ENCODE data around the gene RACGAP1.

DNA sequence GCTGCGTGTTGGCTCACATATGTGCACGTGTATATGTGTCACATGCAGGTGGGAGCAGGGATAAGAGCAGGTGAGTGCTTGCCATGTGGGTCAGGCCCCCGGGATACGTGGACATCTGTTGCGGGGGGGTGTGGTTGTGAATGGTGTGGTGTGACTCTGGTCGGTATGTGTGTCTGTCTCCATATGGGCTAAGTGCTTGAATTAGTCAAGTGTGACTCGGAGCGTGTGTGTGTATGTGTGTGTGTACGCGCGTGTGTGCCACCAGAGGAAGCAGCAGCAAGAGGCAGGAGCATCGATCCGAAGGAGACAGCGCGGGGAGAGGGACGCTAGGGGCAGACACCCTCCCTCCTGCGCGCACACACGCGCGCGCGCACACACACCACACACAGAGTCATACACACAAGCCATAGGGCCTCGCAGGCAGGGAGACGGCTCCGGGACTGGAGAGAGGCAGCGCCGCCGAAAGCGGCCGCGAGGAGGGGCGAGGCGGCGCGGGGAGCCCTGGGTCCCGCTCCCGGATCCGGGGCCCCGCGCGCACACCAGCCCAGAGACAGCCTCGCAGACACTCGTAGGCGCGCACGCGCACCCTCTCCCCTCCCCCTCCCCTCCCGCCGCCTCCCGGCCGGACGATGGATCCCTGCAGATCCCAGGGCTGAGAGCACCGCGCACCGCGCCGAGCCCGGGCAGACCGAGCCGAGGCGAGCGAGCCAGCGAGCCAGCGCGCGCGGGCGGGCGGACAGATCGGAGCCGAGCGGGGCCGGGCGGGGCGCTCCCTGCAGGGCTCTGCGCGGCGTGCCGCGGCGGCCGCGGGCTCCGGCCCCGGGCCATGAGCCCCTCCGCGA lies 31.9 kb upstream of the RACGAP1 start, which contains the start of gene ASIC1:
- TF ChIP-seq, protein P1, sequence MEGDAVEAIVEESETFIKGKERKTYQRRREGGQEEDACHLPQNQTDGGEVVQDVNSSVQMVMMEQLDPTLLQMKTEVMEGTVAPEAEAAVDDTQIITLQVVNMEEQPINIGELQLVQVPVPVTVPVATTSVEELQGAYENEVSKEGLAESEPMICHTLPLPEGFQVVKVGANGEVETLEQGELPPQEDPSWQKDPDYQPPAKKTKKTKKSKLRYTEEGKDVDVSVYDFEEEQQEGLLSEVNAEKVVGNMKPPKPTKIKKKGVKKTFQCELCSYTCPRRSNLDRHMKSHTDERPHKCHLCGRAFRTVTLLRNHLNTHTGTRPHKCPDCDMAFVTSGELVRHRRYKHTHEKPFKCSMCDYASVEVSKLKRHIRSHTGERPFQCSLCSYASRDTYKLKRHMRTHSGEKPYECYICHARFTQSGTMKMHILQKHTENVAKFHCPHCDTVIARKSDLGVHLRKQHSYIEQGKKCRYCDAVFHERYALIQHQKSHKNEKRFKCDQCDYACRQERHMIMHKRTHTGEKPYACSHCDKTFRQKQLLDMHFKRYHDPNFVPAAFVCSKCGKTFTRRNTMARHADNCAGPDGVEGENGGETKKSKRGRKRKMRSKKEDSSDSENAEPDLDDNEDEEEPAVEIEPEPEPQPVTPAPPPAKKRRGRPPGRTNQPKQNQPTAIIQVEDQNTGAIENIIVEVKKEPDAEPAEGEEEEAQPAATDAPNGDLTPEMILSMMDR (IDR thresholded peaks at IDR 0.05; ENCODE audit: low read length) = no peak
- no peak for TF ChIP-seq EZH2 (IDR thresholded peaks at IDR 0.05; ENCODE audit: borderline replicate concordance, low read length)
